ENCODE measurements around the gene SPACA5.

Gene SPACA5

DNA sequence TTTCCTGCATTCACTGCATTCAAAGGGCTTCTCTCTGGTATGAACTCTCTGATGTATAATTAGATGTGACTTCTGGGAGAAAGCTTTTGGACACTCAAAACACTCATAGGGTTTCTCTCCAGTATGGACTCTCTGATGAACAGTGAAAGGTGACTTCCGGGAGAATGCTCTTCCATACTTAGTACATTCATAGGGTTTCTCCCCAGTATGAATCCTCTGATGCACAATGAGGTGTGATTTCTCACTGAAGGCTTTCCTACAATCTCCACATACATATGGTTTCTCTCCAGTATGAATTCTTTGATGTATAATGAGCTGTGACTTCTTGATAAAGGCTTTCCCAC, 52.5 kb downstream of the SPACA5 start:
- FAIRE-seq (no peak), DNase-seq (ENCODE audit: insufficient read length, low spot score) (no peak)
- TF ChIP-seq, protein P1, sequence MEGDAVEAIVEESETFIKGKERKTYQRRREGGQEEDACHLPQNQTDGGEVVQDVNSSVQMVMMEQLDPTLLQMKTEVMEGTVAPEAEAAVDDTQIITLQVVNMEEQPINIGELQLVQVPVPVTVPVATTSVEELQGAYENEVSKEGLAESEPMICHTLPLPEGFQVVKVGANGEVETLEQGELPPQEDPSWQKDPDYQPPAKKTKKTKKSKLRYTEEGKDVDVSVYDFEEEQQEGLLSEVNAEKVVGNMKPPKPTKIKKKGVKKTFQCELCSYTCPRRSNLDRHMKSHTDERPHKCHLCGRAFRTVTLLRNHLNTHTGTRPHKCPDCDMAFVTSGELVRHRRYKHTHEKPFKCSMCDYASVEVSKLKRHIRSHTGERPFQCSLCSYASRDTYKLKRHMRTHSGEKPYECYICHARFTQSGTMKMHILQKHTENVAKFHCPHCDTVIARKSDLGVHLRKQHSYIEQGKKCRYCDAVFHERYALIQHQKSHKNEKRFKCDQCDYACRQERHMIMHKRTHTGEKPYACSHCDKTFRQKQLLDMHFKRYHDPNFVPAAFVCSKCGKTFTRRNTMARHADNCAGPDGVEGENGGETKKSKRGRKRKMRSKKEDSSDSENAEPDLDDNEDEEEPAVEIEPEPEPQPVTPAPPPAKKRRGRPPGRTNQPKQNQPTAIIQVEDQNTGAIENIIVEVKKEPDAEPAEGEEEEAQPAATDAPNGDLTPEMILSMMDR (IDR thresholded peaks at IDR 0.05; ENCODE audit: insufficient read depth, missing control alignments), result no peak
